IMR-90 (cell line): ENCODE measurements around the gene GABBR2.

ENCODE experiments used
- FOS ChIP-seq: fragments of 150-350 bp; IDR thresholded peaks from 2 replicates; pipeline ENCODE4 v1.6.1; 2016; ENCODE audit warnings: low read depth, low read length
- POLR2A ChIP-seq: IDR thresholded peaks from 2 replicates; pipeline ENCODE4 v1.6.1; 2012; ENCODE audit warnings: mild to moderate bottlenecking, low read depth, low read length
- RAD21 ChIP-seq: IDR thresholded peaks from 2 replicates; pipeline ENCODE4 v1.6.1; 2012; ENCODE audit warnings: low read length, improper control_type of control experiment
- TF ChIP-seq, protein P1 (sequence below): conservative IDR thresholded peaks from 2 replicates; pipeline ENCODE4 v1.5.1; 2012; ENCODE audit warnings: mild to moderate bottlenecking, low read depth, low read length, improper control_type of control experiment
- TF ChIP-seq, protein P2 (sequence below): fragments of 150-350 bp; IDR thresholded peaks from 2 replicates; pipeline ENCODE4 v1.6.1; 2017; ENCODE audit warnings: mild to moderate bottlenecking, antibody characterized with exemption, low read length, low read depth

DNA sequence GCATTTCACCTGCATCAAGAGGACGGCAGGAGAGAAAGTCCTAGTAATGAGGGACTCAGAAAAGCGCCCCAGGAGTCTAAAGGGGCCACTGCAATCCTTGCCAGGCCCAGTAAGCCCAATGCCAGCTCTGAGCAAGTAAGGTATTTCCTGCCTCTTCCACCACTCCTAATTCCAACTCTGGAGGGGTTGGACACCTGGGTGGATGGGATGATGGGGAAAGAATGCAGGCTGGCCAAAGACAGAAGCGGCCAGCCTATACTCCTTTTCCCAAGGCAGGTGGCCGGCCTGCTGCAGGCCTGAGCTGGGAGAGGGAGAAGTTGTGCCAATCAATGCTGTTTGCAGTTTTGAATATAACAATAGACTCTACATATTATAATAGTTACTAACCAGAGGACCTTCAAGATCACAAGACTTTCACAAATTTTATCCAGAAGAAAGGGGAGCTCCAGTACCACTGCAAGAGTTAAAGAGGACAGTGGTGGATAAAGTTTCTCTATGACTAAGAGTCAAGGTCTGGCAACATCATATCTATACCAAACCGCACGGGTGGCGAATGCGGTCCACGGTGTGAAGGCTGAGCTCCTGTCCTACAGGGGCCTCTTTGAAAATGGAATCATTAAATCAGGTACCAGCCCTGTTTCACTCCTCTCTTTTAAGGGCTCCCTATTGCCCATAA, 338.3 kb downstream of the GABBR2 start:
- TF ChIP-seq, protein P1, sequence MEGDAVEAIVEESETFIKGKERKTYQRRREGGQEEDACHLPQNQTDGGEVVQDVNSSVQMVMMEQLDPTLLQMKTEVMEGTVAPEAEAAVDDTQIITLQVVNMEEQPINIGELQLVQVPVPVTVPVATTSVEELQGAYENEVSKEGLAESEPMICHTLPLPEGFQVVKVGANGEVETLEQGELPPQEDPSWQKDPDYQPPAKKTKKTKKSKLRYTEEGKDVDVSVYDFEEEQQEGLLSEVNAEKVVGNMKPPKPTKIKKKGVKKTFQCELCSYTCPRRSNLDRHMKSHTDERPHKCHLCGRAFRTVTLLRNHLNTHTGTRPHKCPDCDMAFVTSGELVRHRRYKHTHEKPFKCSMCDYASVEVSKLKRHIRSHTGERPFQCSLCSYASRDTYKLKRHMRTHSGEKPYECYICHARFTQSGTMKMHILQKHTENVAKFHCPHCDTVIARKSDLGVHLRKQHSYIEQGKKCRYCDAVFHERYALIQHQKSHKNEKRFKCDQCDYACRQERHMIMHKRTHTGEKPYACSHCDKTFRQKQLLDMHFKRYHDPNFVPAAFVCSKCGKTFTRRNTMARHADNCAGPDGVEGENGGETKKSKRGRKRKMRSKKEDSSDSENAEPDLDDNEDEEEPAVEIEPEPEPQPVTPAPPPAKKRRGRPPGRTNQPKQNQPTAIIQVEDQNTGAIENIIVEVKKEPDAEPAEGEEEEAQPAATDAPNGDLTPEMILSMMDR: no peak
- TF ChIP-seq RAD21 (no peak), POLR2A (no peak), FOS (no peak)
- TF ChIP-seq, protein P2, sequence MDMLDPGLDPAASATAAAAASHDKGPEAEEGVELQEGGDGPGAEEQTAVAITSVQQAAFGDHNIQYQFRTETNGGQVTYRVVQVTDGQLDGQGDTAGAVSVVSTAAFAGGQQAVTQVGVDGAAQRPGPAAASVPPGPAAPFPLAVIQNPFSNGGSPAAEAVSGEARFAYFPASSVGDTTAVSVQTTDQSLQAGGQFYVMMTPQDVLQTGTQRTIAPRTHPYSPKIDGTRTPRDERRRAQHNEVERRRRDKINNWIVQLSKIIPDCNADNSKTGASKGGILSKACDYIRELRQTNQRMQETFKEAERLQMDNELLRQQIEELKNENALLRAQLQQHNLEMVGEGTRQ: no peak
